HG03457 (cell line): Measurements from ENCODE around the gene NRN1L.
"Not testable (repeated sequence)": the region's sequence is repeated elsewhere in the genome, so short reads cannot be mapped to it uniquely, and the experiment has no call there.

Experiments used
- ATAC-seq: cut with Tn5 transposase; IDR thresholded peaks from one replicate; pipeline ENCODE4 v1.9.1; 2021; ENCODE audit warnings: moderate number of reproducible peaks; ENCODE audit not compliant: unreplicated experiment

Gene NRN1L

GRCh38 chr16:67860589-67861398 is 23.9 kb upstream of the NRN1L start:
- ATAC-seq: no peak

- ATAC-seq: no peak
Measured at GRCh38 chr16:67861877-67862276, 22.8 kb upstream of the NRN1L start.

GRCh38 chr16:67862623-67863583 is 21.8 kb upstream of the NRN1L start:
- ATAC-seq: no peak

GRCh38 chr16:67864044-67864443 is 20.6 kb upstream of the NRN1L start:
- ATAC-seq: not testable (repeated sequence)

GRCh38 chr16:67864594-67864993 is 20.1 kb upstream of the NRN1L start:
- ATAC-seq: no peak

- no peak for ATAC-seq
Measured at GRCh38 chr16:67865318-67865717, 19.4 kb upstream of the NRN1L start.

GRCh38 chr16:67868290-67868689 is 16.4 kb upstream of the NRN1L start:
- no peak for ATAC-seq

- ATAC-seq: no peak
Measured at GRCh38 chr16:67869653-67870052, 15.0 kb upstream of the NRN1L start.

- ATAC-seq: no peak
Measured at GRCh38 chr16:67871256-67871655, 13.4 kb upstream of the NRN1L start.

GRCh38 chr16:67872131-67872630 is 12.5 kb upstream of the NRN1L start:
- no peak for ATAC-seq

GRCh38 chr16:67872631-67873434 is 11.9 kb upstream of the NRN1L start, which contains the start of gene EDC4:
Gene EDC4 (plus strand): TSS chr16:67873052. CDS start chr16:67873262, 210 bp downstream.
- no peak for ATAC-seq

- ATAC-seq: no peak
Measured at GRCh38 chr16:67873435-67874370, 11.0 kb upstream of the NRN1L start.

- no peak for ATAC-seq
Measured at GRCh38 chr16:67874372-67874771, 10.3 kb upstream of the NRN1L start.

GRCh38 chr16:67877064-67877463 is 7.6 kb upstream of the NRN1L start:
- no peak for ATAC-seq

GRCh38 chr16:67878232-67878631 is 6.5 kb upstream of the NRN1L start:
- ATAC-seq: no peak

- ATAC-seq: no peak
Measured at GRCh38 chr16:67878846-67879245, 5.8 kb upstream of the NRN1L start.

GRCh38 chr16:67879462-67879861 is 5.2 kb upstream of the NRN1L start:
- no peak for ATAC-seq

GRCh38 chr16:67879936-67880335 is 4.7 kb upstream of the NRN1L start:
- no peak for ATAC-seq

- ATAC-seq: no peak
Measured at GRCh38 chr16:67880584-67880983, 4.1 kb upstream of the NRN1L start.
